HEK293T (cell line): ENCODE data around the gene CMYA5.

ENCODE experiments used
- ARNT ChIP-seq: fragments of 450-650 bp; IDR thresholded peaks from 2 replicates; pipeline ENCODE4 v1.6.1; 2017; ENCODE audit warnings: mild to moderate bottlenecking
- BHLHE40 ChIP-seq: fragments of 450-650 bp; IDR thresholded peaks from 2 replicates; pipeline ENCODE4 v1.6.1; 2016; ENCODE audit warnings: mild to moderate bottlenecking, moderate library complexity, borderline replicate concordance
- ELF4 ChIP-seq: fragments of 450-650 bp; IDR thresholded peaks from 2 replicates; pipeline ENCODE4 v1.6.1; 2017; ENCODE audit warnings: antibody characterized with exemption
- FOXA1 ChIP-seq: fragments of 450-650 bp; IDR thresholded peaks from 2 replicates; pipeline ENCODE4 v1.6.1; 2016; ENCODE audit warnings: mild to moderate bottlenecking
- FOXK2 ChIP-seq: fragments of 450-650 bp; IDR thresholded peaks from 2 replicates; pipeline ENCODE4 v1.6.1; 2016; ENCODE audit warnings: mild to moderate bottlenecking
- FOXM1 ChIP-seq: fragments of 450-650 bp; IDR thresholded peaks from 2 replicates; pipeline ENCODE4 v1.6.1; 2017; ENCODE audit warnings: mild to moderate bottlenecking, borderline replicate concordance
- HDGF ChIP-seq: fragments of 450-650 bp; IDR thresholded peaks from 2 replicates; pipeline ENCODE4 v1.6.1; 2017; ENCODE audit warnings: antibody characterized with exemption, borderline replicate concordance
- LEF1 ChIP-seq: fragments of 450-650 bp; IDR thresholded peaks from 2 replicates; pipeline ENCODE4 v1.6.1; 2017; ENCODE audit warnings: mild to moderate bottlenecking, borderline replicate concordance
- SP1 ChIP-seq: fragments of 450-650 bp; IDR thresholded peaks from 2 replicates; pipeline ENCODE4 v1.6.1; 2017
- SUZ12 ChIP-seq: fragments of 450-650 bp; IDR thresholded peaks from 2 replicates; pipeline ENCODE4 v1.6.1; 2016; ENCODE audit warnings: mild to moderate bottlenecking
- TARDBP ChIP-seq: fragments of 450-650 bp; IDR thresholded peaks from 2 replicates; pipeline ENCODE4 v1.6.1; 2016
- ZNF384 ChIP-seq: fragments of 450-650 bp; IDR thresholded peaks from 2 replicates; pipeline ENCODE4 v1.6.1; 2016
- TF ChIP-seq, protein P1 (sequence below): fragments of 450-650 bp; IDR thresholded peaks from 2 replicates; pipeline ENCODE4 v1.6.1; 2016

DNA sequence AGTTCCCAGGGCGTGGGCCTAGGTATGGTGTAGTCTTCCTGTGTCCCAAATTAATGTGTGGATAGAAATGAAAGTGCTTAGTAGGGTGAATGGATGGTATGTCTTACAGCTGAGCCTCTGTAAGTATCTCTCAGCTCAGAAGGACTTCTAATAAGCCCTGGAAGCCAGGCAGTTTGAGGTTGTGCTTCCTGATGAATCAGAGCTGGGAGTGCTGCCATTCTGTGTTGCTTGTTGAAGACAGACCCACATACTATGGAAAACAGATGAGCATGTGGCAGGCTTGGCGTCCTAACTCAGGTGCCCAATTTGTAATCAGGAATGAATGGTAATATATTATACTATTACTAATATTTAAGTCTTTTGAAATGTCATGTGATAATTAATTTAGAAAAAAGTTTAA, 69.8 kb downstream of the CMYA5 start:
- TF ChIP-seq HDGF (no peak), SUZ12 (no peak), SP1 (no peak), ELF4 (no peak), FOXM1 (no peak), FOXA1 (no peak), TARDBP (no peak), ARNT (no peak), BHLHE40 (no peak), ZNF384 (no peak), FOXK2 (no peak), LEF1 (no peak)
- TF ChIP-seq, protein P1, sequence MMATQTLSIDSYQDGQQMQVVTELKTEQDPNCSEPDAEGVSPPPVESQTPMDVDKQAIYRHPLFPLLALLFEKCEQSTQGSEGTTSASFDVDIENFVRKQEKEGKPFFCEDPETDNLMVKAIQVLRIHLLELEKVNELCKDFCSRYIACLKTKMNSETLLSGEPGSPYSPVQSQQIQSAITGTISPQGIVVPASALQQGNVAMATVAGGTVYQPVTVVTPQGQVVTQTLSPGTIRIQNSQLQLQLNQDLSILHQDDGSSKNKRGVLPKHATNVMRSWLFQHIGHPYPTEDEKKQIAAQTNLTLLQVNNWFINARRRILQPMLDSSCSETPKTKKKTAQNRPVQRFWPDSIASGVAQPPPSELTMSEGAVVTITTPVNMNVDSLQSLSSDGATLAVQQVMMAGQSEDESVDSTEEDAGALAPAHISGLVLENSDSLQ = no peak
